ENCODE results near the gene BAZ1B. TPM values are rescaled to one million over a fixed set of nuclear protein-coding genes. Genes with fewer than 3 reads are reported as not detected.
"Not testable (repeated sequence)": the region's sequence is repeated elsewhere in the genome, so short reads cannot be mapped to it uniquely, and the experiment has no call there.

BAZ1B gene
- total RNA-seq, 1 experiment from 2014 or later: 74.8 TPM

DNA sequence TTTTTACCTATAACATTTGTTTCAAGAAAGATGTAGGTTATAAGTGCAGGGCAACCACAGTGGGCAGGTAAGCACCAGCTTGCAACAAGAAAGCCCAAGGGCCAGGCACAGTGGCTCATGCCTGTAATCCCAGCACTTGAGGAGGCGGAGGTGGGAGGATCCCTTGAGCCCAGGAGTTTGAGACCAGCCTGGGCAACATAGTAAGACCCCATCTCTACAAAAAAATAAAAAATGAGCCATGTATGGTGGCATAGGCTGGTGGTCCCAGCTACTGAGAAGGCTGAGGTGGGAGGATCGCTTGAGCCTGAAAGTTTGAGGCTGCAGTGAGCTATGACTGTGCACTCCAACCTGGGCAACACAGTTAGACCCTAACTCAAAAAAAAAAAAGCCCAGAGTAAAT lies 22.6 kb upstream of the BAZ1B start:
- no peak for DNase-seq (ENCODE audit: low spot score)

DNA sequence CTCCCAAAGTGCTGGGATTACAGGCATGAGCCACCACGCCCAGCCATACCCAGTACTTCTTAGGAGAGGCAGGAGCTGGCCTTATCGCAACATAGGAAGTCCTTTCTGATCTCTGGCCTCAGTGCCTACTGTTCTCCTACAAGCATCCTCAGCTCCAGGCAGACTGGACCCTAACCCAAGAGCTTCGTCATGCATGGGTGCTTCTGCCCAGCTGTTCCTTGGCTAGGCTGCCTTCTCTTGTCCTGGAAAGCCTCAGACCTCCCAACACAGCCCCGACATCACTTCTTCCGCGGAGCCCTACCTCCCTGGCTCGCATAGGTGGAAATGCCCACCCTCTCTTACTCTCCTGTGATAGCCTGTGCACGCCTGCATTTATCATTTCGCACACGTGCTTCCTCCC lies 19.6 kb upstream of the BAZ1B start:
- DNase-seq (ENCODE audit: low spot score): no peak

DNA sequence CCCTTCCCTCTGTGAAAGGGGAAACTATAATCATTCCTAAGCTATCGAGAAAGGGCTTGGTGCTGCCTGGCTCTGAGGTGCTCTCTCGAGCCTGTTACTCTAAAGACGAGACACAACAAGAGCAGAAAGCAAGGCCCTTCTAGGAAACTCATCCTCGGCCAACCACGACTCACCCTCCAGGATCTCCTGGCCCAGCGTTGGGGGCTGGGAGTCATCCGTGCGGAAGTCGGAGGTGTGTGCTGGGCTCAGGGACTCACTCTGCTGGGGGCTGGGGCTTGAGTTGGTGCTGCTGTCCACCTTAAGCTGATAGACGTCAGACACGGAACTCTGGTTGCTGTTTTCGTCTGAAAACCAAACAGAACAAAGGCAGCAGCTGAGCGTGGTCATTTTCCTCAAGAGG lies 17.6 kb upstream of the BAZ1B start:
- no peak for DNase-seq (ENCODE audit: low spot score)

DNA sequence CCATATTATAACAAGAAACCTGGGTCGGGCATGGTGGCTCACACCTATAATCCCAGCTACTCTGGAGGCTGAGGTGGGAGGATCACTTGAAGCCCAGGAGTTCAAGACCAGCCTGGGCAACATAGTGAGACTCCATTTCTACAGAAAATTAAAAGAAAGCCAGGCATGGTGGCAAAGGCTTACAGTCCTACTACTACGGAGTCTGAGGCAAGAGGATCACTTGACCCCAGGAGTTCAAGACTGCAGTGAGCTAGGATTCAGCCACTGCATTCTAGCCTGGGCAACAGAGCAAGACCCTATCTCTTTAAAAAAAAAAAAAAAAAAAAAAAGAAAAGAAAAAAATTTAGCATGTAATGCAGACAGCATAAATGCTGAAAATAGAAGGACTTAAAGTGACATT lies 16.4 kb upstream of the BAZ1B start:
- not testable (repeated sequence) for DNase-seq (ENCODE audit: low spot score)

DNA sequence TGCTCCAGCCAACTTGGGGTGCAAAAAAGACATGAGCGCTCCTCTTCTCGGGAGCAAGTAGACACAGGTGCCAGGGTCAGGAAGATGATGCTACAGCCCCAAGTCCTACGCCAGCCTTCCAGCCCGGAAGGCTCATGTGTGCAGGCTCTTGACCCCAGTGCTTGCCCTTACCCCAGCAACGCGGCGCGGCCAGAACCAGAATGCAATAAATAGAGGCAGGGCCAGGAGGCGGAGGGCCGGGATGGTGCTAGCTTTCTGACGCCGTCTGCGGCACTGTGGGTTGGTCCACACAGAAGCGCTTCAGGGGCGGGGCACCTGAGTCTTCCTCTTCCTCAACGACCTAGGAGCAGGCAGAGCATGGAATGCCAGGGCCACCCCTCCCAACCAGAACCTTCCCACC lies 15.0 kb upstream of the BAZ1B start:
- no peak for DNase-seq (ENCODE audit: low spot score)

DNA sequence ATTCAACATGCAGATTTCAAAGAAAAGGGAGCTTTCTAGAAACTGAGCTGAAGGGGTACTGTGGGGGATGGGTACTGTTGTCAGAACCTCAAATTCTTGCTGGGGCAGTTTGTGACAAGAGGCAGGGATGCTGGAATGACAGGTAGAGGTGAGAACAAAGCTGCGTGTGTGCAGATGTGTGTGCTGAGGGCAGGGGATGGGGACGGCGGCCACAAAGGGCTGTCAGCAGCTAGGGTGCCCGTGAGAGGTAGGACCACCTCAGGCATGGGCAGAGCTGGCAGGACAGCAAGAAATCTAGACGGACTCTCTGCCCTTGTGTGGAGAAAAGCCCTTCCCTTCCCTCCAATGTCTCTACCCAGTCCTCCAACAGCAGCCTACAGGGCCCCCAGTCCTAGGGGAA lies 14.4 kb upstream of the BAZ1B start:
- DNase-seq (ENCODE audit: low spot score): no peak

DNA sequence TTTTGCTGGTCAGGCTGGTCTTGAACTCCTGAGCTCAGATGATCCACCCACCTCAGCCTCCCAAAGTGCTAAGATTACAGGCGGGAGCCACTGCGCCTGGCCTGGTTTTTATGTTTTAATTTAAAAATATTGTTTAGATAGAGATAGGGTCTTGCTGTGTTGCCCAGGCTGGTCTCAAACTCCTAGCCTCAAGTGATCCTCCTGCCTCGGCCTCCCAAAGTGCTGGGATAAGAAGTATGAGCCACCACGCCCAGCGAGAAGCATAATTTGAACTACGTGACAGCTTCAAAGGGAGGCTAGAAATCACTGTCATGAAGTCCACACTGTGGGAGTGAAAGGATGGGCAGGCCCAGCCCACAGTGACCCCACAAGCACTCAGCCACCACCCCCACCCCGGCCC lies 13.8 kb upstream of the BAZ1B start:
- not testable (repeated sequence) for DNase-seq (ENCODE audit: low spot score)

DNA sequence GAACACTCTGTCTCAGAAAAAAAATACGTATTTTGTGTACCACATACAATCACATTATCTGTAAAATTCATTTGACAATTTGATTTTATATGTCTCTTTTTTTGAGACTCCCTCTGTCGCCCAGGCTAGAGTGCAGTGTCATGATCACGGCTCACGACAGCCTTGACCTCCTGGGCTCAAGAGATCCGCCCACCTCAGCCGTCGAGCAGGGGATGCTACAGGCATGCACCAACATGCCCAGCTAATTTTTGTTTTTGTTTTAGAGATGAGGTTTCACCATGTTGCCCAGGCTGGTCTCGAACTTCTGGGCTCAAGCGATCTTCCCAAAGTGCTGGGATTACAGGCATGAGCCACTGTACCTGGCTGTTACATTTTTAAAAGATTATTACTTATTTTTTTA lies 11.6 kb upstream of the BAZ1B start:
- DNase-seq (ENCODE audit: low spot score): no peak

DNA sequence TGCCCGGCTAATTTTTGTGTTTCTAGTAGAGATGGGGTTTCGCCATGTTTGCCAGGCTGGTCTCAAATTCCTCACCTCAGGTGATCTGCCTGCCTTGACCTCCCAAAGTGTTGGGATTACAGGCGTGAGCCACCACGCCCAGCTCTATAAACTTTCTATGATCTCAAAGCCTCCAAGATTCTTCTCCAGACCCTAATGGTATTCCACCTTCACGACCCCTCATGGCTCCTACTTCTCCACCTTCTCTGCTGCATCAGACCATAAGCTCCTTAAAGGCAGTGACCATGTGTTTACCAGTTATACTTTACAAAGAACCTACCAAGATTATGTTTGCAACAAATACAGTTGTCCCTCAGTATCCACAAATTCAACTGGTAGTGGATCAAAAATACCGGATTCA lies 10.1 kb upstream of the BAZ1B start:
- DNase-seq (ENCODE audit: low spot score): no peak

DNA sequence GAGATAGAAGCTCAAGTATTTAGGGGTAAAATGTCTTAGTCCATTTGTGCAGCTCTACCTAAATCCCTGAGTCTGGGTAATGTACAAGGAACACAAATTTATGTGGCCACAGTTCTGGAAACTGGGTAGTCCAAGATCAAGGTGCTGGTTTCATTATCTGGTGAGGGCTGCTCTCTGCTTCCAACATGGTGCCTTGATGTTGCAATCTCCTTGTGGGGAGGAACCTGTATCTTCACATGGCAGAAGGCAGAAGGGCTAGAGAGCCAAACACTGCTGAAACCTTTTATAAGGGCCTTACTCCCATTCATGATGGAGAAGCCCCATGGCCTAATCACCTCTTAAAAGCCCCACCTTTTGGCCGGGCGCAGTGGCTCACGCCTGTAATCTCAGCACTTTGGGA lies 8.7 kb upstream of the BAZ1B start:
- DNase-seq (ENCODE audit: low spot score): no peak

DNA sequence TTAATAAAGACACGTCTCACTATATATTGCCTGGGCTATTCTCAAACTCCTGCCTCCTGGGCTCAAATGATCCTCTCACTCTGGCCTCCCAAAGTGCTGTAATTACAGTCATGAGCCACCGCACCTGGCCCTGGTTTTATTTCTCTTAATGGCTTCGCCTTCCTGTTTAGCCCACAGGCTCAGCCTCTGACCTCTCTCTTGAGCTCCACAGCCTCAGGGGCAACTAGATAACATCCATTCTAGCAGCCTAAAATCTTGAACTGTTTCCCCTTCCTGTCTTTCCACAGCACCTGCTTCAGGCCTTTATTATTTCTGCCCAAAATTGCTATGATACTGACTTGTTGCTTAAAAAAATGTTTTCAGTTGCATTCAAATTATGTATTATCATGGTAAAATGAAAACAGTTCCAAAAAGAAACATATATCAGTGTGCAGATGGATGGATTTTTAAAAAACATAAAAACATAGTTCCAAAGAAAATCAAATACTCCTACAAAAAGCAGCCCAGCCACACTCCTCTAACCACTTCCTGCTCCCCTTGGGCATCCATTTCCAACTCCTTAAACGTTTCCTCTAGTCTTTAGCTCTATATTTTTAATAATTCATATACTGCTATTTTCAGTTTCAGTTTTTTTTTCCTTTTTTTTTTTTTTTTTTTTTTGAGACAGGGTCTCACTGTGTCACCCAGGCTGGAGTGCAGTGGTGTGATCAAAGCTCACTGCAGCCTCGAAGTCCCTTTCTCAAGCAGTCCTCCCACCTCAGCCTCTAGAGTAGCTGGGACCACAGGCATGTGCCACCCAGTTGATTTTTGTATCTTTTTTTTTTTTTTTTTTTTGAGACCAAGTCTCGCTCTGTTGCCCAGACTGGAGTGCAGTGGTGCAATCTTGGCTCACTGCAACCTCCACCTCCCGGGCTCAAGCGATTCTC lies 5.1 kb upstream of the BAZ1B start:
- DNase-seq (ENCODE audit: low spot score): no peak

DNA sequence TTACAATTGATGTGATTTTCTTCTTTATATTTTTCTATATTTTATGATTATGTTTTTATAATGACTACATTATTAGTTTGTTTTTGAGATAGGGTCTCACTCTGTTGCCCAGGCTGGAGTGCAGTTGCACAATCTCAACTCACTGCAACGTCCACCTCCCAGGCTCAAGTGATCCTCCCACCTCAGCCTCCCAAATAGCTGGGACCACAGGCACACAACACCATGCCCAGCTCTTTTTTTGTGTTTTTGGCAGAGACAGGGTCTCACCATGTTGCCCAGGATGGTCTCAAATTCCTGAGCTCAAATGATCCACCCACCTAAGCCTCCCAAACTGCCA lies 4.0 kb upstream of the BAZ1B start:
- DNase-seq (ENCODE audit: low spot score): not testable (repeated sequence)

DNA sequence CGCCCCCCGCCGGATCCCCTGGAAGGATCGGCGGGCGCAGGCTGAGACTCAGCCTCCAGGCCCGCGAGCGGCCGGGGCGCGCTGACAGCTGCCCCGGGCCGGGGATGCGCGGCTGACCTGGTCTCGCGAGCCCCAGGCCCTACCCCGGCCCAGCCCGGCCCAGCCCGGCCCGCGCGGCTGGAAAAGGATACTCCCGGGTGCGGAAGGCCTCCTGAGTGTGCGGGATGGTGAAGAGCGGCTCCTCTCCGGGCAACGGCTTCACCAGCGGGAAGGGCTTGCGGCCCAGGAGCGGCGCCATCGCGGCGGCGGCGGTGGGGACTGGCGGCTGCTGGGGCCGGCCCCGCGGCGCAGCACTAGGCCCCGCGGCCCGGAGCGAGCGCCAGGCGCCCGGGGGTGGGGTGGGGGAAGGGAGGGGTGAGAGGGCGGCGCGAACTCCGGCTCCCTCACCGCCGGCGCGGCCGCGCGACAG lies 423 bp downstream of the BAZ1B start:
- no peak for DNase-seq (ENCODE audit: low spot score)

DNA sequence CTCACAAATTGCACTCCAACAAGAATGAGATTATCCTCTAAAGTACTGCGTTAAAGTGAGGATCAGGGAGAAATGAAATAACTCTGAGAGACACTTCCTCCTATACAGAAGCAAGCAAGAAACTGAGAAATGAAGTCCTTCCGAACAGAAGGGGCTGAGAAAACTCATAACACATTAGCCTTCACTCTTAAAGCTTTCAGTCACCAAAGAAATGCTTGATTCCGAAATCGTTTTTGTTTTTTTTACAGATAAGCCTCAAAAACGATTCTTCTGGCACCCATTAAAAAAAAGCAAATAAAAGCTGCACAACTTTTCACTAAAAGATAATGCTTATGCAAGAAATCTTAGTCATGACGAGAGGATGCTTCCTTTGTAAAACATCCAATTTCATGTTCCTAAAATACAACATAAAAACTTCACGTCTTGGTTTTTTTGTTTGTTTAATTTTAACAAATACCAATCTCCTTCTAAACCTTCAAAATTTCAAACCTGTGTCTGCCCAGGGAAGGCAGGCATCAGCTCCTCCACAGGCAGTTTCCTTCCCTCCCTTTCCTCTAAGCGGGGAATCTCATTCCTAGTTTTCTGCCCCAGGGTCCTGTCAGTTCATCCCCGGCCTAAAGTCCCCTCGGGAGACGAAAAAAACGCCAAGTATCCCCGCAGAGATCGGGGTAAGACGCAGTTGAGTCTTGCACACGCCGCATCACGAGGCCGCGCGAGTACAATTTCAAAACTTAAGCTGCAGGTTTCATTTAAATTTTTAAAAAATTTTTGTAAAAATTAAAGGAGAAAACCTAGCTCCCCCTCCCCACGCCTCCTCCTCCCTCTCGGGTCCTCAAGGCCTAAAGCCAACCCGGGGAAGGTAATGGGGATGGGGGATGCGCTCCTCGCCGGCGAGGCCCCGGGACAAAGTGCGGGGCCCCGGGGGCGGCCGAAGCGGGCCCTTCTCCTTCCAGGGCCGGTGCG lies 1.1 kb downstream of the BAZ1B start:
- DNase-seq (ENCODE audit: low spot score): no peak

DNA sequence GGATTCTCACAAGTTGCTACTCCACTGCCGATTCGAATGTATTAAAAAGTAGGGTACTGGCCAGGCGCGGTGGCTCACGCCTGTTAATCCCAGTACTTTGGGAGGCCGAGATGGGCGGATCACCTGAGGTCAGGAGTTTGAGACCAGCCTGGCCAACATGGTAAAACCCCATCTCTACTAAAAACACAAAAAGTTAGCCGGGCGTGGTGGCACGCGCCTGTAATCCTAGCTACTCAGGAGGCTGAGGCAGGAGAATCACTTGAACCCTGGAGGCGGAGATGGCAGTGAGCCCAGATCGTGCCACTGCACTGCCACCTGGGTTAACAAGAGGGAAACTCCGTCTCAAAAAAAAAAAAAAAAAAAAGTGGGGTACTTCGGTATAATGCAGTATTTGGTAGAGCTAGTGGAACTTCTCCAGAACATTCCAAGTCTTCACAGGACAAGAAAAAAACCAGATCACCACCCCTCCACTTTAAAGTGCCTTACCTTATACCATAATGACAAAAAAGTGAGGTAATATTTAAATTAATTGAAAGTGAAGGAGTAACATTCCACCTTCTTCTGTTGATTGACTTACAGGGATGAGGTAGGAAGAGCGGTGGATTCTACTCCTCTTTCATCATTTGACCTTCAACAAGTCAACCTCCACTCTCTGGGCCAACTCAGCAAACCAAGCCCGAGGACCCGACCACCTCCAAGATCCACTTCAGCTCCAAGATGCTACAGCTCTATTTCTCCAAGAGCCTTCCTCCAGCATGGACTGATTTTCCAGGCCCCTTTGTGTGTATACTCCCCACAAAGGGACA lies 2.0 kb downstream of the BAZ1B start:
- no peak for DNase-seq (ENCODE audit: low spot score)

DNA sequence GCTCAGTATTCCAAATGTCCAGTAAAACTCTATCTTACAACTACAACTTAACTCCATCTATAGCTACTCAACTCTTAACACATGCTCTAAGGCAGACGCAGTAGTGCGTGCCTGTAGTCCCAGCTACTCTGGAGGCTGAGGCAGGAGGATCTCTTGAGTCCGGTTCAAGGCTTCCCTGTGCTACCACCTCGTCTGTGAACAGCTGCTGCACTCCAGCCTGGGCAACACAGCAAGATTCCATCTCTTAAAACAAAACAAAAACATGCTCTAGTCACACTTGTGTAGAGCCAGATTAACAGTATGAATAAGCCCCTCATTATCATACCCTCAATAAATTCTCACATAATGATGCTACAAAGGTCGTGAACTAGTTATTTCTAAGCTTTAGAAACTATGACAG lies 3.6 kb downstream of the BAZ1B start:
- no peak for DNase-seq (ENCODE audit: low spot score)

DNA sequence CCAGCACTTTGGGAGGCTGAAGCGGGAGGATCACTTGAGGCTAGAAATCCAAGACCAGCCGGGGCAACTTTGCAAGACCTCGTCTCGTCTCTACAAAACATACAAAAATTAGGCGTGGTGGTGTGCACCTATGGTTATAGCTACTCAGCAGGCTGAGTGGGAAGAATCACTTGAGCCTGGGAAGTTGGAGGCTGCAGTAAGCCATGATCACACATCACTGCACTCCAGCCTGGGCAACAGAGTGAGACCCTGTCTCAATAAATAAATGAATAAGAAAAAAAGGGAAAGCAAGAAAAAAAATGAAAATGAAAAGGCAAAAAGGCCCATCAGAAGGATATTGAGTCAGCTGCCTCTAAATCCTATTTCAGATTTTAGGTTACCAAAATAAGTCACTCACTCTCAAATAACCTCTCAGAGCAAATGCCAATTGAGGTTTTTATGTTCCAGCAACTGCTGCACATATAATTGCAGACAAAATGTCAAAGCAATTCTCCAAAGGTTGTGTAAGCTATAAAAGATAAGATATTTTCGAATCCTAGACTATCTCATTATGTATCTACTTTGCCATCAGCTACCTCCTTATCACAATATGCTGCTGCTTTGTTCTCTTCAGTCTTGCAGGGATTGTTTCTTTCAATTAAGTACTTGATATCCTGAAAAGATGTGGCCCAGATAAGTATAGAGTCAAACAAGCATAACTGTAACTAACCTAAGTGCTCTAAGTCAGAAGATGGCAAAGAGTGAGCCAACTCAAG lies 4.7 kb downstream of the BAZ1B start:
- DNase-seq (ENCODE audit: low spot score): no peak

DNA sequence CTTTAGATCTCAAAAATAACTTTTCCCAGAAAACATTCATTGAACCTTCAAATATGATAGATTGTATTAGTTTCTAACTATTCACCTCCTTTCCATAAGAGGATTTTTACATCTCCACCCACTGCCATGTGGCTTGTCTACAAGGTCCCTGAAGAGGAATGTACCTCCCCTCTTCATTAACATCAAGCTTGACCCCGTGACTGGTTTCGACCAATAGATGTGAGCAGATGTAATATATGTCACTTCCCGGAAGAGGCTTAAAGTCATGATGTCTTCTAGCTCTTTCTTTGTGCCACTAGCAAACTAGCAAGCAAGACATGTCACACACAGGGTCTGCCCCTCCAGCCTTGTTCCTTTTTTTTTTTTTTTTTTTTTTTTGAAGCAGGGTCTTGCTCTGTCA lies 6.9 kb downstream of the BAZ1B start:
- DNase-seq (ENCODE audit: low spot score): no peak

DNA sequence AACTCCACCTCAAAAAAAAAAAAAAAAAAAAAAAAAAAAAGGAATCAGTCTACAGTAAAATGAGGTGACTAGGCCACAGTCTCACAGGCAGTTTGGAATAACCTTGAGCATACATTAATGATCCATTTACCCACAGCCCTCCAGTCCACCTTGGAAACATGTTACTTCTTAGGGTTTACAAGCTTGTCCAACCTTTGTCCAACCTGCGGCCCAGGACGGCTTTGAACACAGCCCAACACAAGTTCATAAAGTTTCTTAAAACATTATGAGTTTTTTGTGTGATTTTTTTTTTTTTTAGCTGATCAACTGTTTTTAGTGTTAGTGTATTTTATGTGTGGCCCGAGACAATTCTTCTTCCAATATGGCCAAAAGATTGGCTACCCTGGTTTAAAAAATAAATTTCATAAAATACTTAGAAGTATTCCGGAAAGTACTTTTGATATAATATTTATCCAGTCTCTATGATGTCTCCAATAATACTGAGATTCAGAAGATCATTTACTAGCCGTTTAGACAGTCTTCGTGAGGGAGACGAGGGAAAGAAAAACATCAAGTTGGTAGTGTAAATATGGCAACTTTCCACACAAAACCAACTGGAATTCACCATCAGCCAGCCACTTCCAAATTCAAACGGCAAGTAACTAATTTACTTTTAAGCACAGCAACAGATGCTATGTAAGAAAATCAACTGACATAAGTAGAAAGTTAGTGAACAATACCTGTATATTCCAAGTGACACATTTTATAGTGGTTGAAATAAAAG lies 9.9 kb downstream of the BAZ1B start:
- no peak for DNase-seq (ENCODE audit: low spot score)

DNA sequence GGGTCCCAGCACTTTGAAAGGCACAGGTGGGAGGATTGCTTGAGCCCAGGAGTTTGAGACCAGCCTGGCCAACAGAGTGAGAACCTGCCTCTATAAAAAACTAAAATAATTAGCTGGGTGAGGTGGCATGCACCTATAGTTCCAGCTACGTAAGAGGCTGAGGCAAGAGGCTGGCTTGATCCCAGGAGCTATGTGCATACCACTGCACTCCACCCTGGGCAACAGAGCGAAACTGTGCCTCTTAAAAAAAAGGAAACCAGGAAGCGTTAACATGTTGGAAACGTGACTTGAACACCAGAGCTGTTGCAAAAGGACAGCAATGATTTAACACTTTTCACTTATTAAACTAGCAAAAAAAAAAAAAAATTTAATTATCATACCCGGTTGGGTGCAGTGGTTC lies 12.6 kb downstream of the BAZ1B start:
- DNase-seq (ENCODE audit: low spot score): no peak

Measured in H4 (cell line).